SK-N-SH treated with all-trans-retinoic acid at 6 μM for 48 hours (cell line): ENCODE results near the gene RUNX3.

Source experiments
- ATAC-seq: fragments of 200-7000 bp; cut with Tn5 transposase; 3 replicates; pipeline ENCODE4 v1.9.1; 2020; ENCODE audit warnings: mild to moderate bottlenecking, moderate library complexity
- ARNTL ChIP-seq: fragments of 450-650 bp; formaldehyde crosslinking; IDR thresholded peaks from 2 replicates; pipeline ENCODE4 v1.5.0; 2020; ENCODE audit warnings: low read depth, mild to moderate bottlenecking, moderate library complexity, borderline replicate concordance
- BACH2 ChIP-seq: fragments of 250-450 bp; sonication (Bioruptor Pico); IDR thresholded peaks from 2 replicates; pipeline ENCODE4 v1.9.0; 2021; ENCODE audit warnings: mild to moderate bottlenecking, borderline replicate concordance
- CSDC2 ChIP-seq: fragments of 250-450 bp; sonication (Bioruptor Pico); IDR thresholded peaks from 2 replicates; pipeline ENCODE4 v1.5.0; 2020; ENCODE audit warnings: mild to moderate bottlenecking, moderate library complexity
- ESRRG ChIP-seq: fragments of 250-450 bp; sonication (Bioruptor Pico); IDR thresholded peaks from 2 replicates; pipeline ENCODE4 v1.6.1; 2021; ENCODE audit warnings: mild to moderate bottlenecking
- GLIS3 ChIP-seq: fragments of 250-450 bp; sonication (Bioruptor Pico); IDR thresholded peaks from 2 replicates; pipeline ENCODE4 v1.5.0; 2020; ENCODE audit warnings: mild to moderate bottlenecking, moderate library complexity
- ISL1 ChIP-seq: fragments of 250-450 bp; sonication (Bioruptor Pico); IDR thresholded peaks from 2 replicates; pipeline ENCODE4 v2.1.2; 2022; ENCODE audit warnings: mild to moderate bottlenecking, moderate library complexity
- PPARA ChIP-seq: fragments of 250-450 bp; sonication (Bioruptor Pico); IDR thresholded peaks from 2 replicates; pipeline ENCODE4 v1.5.0; 2020; ENCODE audit warnings: mild to moderate bottlenecking, borderline replicate concordance
- RARB ChIP-seq: fragments of 250-450 bp; sonication (Bioruptor Pico); IDR thresholded peaks from 2 replicates; pipeline ENCODE4 v1.8.0; 2021; ENCODE audit warnings: mild to moderate bottlenecking, moderate library complexity
- TCF4 ChIP-seq: fragments of 250-450 bp; sonication (Bioruptor Pico); IDR thresholded peaks from 2 replicates; pipeline ENCODE4 v1.8.0; 2021; ENCODE audit warnings: mild to moderate bottlenecking, moderate library complexity, borderline replicate concordance
- TOX ChIP-seq: fragments of 250-450 bp; sonication (Bioruptor Pico); IDR thresholded peaks from 2 replicates; pipeline ENCODE4 v1.8.0; 2021; ENCODE audit warnings: mild to moderate bottlenecking, moderate library complexity, borderline replicate concordance
- ZC3H10 ChIP-seq: fragments of 250-450 bp; sonication (Bioruptor Pico); IDR thresholded peaks from 2 replicates; pipeline ENCODE4 v1.5.1; 2021; ENCODE audit warnings: mild to moderate bottlenecking, moderate library complexity
- ZFP3 ChIP-seq: fragments of 250-450 bp; sonication (Bioruptor Pico); IDR thresholded peaks from 2 replicates; pipeline ENCODE4 v1.5.0; 2020; ENCODE audit warnings: mild to moderate bottlenecking, moderate library complexity
- ZFP30 ChIP-seq: fragments of 450-650 bp; formaldehyde crosslinking; IDR thresholded peaks from 2 replicates; pipeline ENCODE4 v1.5.0; 2022; ENCODE audit warnings: mild to moderate bottlenecking, moderate library complexity
- ZNF70 ChIP-seq: fragments of 450-650 bp; formaldehyde crosslinking; IDR thresholded peaks from 2 replicates; pipeline ENCODE4 v1.5.0; 2020; ENCODE audit warnings: mild to moderate bottlenecking, moderate library complexity
- ZNF8 ChIP-seq: fragments of 450-650 bp; formaldehyde crosslinking; IDR thresholded peaks from 2 replicates; pipeline ENCODE4 v1.5.0; 2020; ENCODE audit warnings: mild to moderate bottlenecking, moderate library complexity
- TF ChIP-seq, protein P1 (sequence below): fragments of 250-450 bp; sonication (Bioruptor Pico); IDR thresholded peaks from 2 replicates; pipeline ENCODE4 v1.5.1; 2020; ENCODE audit warnings: low read depth, mild to moderate bottlenecking, moderate library complexity
- TF ChIP-seq, protein P2 (sequence below): fragments of 250-450 bp; sonication (Bioruptor Pico); IDR thresholded peaks from 2 replicates; pipeline ENCODE4 v1.8.0; 2020; ENCODE audit warnings: mild to moderate bottlenecking, moderate library complexity, borderline replicate concordance
- TF ChIP-seq, protein P3 (sequence below): fragments of 250-450 bp; sonication (Bioruptor Pico); IDR thresholded peaks from 2 replicates; pipeline ENCODE4 v1.8.0; 2021; ENCODE audit warnings: low read depth, mild to moderate bottlenecking, moderate library complexity, borderline replicate concordance
- TF ChIP-seq, protein P4 (sequence below): fragments of 250-450 bp; sonication (Bioruptor Pico); IDR thresholded peaks from 2 replicates; pipeline ENCODE4 v1.5.0; 2020; ENCODE audit warnings: mild to moderate bottlenecking, moderate library complexity

RUNX3 gene

DNA sequence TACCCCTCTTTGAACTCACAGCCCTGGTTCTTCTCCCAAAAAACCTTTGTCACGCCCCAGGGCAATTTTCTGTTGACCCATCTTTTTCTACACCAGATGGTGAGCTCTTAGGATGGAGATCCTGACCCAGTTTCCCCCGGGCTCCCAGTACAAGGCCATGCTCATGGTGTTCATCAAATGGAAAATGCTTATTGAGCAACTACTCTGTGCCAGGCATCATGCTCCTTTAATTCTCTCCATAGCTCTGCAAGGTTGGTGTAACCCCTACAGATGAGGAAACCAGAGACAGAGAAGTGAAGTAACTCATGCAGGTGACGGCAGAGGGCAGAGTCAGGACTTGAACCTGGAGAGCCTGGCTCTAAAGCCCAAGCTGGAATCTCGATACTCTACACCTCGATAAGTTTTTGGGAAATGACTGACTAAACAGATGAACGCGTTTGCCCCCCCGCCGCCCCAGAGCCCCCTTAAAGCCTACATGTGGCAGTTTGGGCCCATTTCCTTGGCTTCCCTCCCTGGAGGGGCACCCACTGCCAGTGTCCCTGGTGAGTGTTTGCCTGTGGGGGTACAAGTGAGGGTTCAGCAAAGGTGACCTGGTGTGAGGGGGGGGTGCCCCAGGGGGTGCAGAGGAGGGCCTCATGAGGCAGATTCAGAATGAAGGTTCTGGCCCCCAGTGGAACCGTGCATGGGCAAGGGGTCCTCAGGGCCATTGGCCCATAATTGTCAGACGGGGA, 30.2 kb upstream of the RUNX3 start:
- no peak for TF ChIP-seq TOX
- TF ChIP-seq GLIS3 (CRISPR knock-in tag) = no peak
- TF ChIP-seq, protein P1, sequence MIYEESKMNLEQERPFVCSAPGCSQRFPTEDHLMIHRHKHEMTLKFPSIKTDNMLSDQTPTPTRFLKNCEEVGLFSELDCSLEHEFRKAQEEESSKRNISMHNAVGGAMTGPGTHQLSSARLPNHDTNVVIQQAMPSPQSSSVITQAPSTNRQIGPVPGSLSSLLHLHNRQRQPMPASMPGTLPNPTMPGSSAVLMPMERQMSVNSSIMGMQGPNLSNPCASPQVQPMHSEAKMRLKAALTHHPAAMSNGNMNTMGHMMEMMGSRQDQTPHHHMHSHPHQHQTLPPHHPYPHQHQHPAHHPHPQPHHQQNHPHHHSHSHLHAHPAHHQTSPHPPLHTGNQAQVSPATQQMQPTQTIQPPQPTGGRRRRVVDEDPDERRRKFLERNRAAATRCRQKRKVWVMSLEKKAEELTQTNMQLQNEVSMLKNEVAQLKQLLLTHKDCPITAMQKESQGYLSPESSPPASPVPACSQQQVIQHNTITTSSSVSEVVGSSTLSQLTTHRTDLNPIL = no peak
- no peak for TF ChIP-seq ZNF8 (CRISPR knock-in tag)
- ATAC-seq = no peak

DNA sequence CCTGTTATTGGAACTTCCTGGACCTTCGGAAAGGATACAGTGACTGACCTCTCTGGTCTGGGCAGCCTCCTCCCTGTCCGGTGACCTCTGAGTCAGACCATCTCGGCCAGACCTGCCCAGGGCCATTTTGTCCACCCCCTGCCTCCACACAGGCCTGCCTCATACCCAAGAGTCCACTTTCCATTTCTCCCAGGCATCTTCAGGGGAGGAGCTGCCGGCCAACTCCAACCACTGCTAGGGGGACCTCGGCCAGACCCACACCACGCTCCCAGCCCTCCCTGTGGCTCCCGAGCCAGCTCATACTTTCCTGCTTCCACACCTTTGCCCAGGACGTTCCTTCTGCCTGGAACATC, 29.5 kb upstream of the RUNX3 start:
- no peak for ATAC-seq
- no peak for TF ChIP-seq TCF4 (CRISPR knock-in tag)
- TF ChIP-seq ZFP30 (CRISPR knock-in tag) = no peak
- TF ChIP-seq ISL1 (CRISPR knock-in tag) = no peak
- no peak for TF ChIP-seq PPARA (CRISPR knock-in tag)
- TF ChIP-seq, protein P2, sequence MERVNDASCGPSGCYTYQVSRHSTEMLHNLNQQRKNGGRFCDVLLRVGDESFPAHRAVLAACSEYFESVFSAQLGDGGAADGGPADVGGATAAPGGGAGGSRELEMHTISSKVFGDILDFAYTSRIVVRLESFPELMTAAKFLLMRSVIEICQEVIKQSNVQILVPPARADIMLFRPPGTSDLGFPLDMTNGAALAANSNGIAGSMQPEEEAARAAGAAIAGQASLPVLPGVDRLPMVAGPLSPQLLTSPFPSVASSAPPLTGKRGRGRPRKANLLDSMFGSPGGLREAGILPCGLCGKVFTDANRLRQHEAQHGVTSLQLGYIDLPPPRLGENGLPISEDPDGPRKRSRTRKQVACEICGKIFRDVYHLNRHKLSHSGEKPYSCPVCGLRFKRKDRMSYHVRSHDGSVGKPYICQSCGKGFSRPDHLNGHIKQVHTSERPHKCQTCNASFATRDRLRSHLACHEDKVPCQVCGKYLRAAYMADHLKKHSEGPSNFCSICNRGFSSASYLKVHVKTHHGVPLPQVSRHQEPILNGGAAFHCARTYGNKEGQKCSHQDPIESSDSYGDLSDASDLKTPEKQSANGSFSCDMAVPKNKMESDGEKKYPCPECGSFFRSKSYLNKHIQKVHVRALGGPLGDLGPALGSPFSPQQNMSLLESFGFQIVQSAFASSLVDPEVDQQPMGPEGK (CRISPR knock-in tag) = no peak
- TF ChIP-seq, protein P1 = no peak
- no peak for TF ChIP-seq RARB (CRISPR knock-in tag)

DNA sequence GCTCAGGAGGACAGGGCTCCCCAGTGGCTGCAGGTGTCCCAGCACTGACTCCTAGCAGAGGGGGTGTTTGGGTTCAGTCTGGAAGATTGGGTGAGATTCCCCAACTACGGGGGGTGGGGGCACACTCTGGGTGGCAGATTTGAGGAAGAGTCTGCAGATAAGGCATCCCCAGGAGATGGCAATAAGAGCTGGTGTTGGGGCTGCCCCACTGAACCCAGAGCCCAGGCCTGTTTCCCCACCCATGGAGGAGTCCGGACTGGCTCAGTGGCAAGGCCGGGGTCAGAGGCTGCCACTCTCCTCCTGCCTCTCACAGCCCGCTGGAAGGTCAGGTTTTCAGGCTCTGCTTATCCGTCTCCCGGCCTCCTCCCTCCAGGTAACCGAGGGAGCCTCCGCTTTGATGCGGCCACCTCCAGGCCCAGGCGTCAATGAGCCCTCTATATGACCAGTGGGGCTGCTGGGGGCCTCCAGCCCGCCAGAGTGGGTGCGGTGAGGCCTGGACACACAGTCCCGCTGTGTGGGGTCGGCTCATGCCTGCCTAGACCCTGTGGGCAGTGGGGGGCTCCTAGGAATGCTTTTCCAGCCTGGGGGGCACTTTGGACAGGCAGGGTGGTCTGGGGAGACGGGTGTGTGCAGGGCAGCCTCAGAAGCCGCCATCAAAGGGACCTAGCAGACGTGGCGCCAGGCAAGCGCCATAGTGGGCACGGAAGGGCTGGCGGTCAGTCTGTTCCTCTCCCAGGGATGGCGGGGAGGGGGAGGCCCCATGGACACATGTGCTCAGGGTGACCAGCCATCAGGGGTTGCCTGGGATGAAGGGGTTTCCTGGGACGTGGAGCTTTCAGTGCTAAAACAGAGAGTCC, 28.9 kb upstream of the RUNX3 start:
- TF ChIP-seq, protein P3, sequence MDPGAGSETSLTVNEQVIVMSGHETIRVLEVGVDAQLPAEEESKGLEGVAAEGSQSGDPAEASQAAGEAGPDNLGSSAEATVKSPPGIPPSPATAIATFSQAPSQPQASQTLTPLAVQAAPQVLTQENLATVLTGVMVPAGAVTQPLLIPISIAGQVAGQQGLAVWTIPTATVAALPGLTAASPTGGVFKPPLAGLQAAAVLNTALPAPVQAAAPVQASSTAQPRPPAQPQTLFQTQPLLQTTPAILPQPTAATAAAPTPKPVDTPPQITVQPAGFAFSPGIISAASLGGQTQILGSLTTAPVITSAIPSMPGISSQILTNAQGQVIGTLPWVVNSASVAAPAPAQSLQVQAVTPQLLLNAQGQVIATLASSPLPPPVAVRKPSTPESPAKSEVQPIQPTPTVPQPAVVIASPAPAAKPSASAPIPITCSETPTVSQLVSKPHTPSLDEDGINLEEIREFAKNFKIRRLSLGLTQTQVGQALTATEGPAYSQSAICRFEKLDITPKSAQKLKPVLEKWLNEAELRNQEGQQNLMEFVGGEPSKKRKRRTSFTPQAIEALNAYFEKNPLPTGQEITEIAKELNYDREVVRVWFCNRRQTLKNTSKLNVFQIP = no peak
- no peak for TF ChIP-seq CSDC2 (CRISPR knock-in tag)
- no peak for TF ChIP-seq BACH2 (CRISPR knock-in tag)
- TF ChIP-seq, protein P4, sequence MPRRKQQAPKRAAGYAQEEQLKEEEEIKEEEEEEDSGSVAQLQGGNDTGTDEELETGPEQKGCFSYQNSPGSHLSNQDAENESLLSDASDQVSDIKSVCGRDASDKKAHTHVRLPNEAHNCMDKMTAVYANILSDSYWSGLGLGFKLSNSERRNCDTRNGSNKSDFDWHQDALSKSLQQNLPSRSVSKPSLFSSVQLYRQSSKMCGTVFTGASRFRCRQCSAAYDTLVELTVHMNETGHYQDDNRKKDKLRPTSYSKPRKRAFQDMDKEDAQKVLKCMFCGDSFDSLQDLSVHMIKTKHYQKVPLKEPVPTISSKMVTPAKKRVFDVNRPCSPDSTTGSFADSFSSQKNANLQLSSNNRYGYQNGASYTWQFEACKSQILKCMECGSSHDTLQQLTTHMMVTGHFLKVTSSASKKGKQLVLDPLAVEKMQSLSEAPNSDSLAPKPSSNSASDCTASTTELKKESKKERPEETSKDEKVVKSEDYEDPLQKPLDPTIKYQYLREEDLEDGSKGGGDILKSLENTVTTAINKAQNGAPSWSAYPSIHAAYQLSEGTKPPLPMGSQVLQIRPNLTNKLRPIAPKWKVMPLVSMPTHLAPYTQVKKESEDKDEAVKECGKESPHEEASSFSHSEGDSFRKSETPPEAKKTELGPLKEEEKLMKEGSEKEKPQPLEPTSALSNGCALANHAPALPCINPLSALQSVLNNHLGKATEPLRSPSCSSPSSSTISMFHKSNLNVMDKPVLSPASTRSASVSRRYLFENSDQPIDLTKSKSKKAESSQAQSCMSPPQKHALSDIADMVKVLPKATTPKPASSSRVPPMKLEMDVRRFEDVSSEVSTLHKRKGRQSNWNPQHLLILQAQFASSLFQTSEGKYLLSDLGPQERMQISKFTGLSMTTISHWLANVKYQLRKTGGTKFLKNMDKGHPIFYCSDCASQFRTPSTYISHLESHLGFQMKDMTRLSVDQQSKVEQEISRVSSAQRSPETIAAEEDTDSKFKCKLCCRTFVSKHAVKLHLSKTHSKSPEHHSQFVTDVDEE = no peak
- TF ChIP-seq ISL1 (CRISPR knock-in tag) = no peak
- TF ChIP-seq ZFP3 (CRISPR knock-in tag) = no peak
- no peak for TF ChIP-seq GLIS3 (CRISPR knock-in tag)
- no peak for TF ChIP-seq TOX
- TF ChIP-seq ARNTL (CRISPR knock-in tag) = no peak
- TF ChIP-seq ESRRG (CRISPR knock-in tag) = no peak
- TF ChIP-seq ZC3H10 = no peak
- no peak for TF ChIP-seq ZNF8 (CRISPR knock-in tag)
- no peak for TF ChIP-seq ZNF70 (CRISPR knock-in tag)
- ATAC-seq = no peak
